Fibroblast of pulmonary artery (primary cell): ENCODE measurements around the gene CINP.

Experiments
- DNase-seq: peaks from one replicate; pipeline ENCODE4 v3.0.0-alpha.2; 2010; ENCODE audit warnings: low read depth
- H3K4me3 ChIP-seq: replicated peaks from 2 replicates; pipeline ENCODE4 v1.5.1; 2011; ENCODE audit warnings: low read depth, mild to moderate bottlenecking, control low read depth, low read length, moderate library complexity
- TF ChIP-seq, protein P1 (sequence below): IDR thresholded peaks from 2 replicates; pipeline ENCODE4 v1.5.1; 2011; ENCODE audit warnings: mild to moderate bottlenecking, control low read depth, low read length, inconsistent platforms; ENCODE audit errors: missing control alignments

The CINP gene

DNA sequence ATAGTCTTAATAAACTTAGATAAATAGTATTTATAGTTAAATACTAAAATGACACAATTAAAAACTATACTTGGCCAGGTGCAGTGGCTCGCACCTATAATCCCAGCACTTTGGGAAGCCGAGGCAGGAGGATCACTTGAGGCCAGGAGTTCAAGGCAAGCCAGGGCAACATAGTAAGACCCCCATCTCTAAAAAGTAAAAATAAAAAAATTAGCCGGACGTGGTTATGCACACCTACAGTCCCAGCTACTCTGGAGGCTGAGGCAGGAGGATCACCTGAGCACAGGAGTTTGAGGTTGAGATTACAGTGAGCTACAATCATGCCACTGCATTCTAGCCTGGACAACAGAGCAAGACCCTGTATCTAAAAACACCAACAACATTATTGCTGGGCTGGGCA is 16.0 kb downstream of the CINP start:
- H3K4me3 ChIP-seq, result no peak overlapping the region
- TF ChIP-seq, protein P1, sequence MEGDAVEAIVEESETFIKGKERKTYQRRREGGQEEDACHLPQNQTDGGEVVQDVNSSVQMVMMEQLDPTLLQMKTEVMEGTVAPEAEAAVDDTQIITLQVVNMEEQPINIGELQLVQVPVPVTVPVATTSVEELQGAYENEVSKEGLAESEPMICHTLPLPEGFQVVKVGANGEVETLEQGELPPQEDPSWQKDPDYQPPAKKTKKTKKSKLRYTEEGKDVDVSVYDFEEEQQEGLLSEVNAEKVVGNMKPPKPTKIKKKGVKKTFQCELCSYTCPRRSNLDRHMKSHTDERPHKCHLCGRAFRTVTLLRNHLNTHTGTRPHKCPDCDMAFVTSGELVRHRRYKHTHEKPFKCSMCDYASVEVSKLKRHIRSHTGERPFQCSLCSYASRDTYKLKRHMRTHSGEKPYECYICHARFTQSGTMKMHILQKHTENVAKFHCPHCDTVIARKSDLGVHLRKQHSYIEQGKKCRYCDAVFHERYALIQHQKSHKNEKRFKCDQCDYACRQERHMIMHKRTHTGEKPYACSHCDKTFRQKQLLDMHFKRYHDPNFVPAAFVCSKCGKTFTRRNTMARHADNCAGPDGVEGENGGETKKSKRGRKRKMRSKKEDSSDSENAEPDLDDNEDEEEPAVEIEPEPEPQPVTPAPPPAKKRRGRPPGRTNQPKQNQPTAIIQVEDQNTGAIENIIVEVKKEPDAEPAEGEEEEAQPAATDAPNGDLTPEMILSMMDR, result no peak
- no peak for DNase-seq

DNA sequence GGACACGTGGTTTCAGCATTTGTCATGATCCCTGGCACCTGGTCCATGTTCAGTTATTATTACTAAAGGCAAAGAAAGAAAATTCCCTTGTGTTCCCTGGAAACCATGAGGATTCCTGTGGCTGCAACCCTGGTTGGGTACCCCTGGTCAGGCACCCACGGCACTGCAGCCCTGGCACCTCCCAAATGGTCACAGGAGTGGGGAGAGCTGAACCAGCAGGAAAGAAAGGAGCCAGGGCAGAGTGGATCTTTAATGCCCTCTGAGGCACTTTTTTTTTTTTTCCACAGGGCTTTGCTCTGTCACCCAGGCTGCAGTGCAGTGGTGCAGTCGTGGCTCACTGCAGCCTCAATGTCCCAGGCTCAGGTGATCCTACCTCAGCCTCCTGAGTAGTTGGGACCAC is 17.5 kb downstream of the CINP start:
- TF ChIP-seq, protein P1, result no peak
- no peak for DNase-seq
- no peak overlapping the region for H3K4me3 ChIP-seq

DNA sequence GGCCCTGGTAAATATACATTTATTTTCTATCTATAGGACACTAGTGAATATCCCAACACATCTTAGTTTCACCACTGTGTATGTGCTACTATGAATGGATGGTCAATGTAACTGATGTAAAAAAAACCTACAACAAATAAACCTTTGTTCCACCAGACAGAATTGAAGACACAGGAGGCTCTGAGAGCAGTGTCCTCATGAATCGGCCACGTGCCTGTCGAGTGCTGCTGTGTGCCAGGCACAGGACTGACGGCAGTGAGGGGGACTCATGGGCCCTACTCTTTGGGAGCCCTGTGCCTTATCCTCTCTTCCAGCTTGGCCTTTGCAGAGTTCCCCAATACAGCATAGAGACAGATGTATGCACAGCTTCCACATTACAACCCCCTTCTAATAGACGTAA is 18.2 kb downstream of the CINP start:
- no peak for DNase-seq
- H3K4me3 ChIP-seq, result no peak overlapping the region
- TF ChIP-seq, protein P1, result no peak

DNA sequence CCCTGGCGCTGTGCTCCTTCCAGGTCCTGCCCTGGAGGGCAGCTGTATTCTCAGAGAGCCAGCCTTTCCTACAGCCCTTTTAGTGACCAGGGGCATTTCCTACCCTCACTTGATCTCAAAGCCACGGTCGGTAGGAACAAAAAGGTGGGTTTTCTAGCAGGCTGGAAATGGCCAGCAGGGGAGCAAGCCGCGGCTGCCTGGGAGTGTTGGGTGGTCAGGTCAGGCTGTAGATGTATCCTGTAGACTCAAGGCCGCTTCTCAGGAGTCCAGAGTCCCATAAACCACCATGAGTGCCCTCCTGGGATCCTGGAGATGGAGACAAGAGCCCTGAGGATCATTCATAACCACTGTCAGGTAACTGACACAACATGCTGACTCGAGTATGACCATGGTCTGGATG is 18.6 kb downstream of the CINP start:
- DNase-seq, result no peak
- H3K4me3 ChIP-seq, result no peak overlapping the region
- TF ChIP-seq, protein P1, result no peak

DNA sequence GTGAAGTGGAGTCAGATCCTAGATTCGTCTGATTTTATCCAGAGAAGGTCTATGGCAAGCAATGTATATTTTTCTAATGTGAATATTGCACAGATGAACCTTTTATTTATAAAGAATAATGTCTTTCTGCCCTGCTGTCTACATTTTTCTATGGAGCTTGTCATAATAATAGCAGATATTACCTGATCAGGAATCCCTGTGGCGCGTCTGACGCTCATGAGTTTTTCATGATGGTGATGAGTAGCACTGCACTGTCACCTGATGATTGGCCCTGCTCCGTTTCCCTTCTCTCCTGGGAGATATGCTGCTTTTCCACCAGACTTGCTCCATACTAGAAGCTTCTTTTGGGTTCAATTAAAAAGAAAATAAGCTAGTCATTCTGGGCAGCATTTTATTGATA is 20.5 kb downstream of the CINP start:
- TF ChIP-seq, protein P1, result no peak
- H3K4me3 ChIP-seq, result no peak overlapping the region
- DNase-seq, result no peak

DNA sequence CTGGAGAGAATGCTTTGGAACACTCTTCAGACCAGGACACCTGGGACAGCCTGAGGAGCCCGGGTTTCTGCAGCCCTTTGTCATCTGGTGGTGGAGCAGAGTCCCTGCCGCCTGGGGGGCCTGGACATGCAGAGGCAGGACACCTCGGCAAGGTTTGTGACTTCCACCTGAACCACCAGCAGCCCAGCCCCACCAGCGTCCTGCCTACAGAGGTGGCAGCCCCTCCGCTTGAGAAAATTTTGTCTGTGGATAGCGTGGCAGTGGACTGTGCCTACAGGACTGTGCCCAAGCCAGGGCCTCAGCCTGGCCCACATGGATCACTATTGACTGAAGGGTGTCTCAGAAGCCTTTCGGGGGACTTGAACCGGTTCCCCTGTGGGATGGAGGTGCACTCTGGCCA is 21.1 kb downstream of the CINP start:
- DNase-seq, result no peak
- TF ChIP-seq, protein P1, result no peak
- H3K4me3 ChIP-seq, result no peak overlapping the region

DNA sequence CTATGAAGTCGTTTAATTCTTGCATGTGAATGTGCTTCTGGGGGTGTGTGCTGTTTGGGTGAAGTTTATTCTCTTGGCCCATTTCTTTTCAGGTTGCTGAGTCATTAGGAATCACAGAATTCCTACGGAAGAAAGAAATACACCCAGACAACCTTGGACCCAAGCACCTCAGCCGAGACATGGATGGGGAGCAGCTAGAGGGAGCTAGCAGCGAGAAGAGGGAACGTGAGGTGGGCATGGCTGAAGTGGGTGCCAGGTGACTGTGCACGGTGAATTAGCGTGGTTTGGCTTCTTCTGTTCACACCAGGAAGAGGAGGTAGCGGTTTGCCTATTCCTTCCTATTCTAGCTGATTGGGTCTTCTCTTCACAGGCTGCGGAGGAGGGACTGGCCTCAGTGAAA is 24.0 kb downstream of the CINP start:
- no peak for DNase-seq
- H3K4me3 ChIP-seq, result no peak overlapping the region
- TF ChIP-seq, protein P1, result no peak
